Gastroesophageal sphincter (tissue), 2 donors: ENCODE measurements around the gene TBATA.

Experiments
- POLR2A ChIP-seq, 2 donors: fragments of 450-650 bp; IDR thresholded peaks; one replicate each; pipeline ENCODE4 v1.6.1; 2017; ENCODE audit warnings: antibody characterized with exemption in 2 of 2, mild to moderate bottlenecking in 2 of 2, moderate library complexity in 1 of 2
- POLR2AphosphoS5 ChIP-seq: sonication (generic); formaldehyde crosslinking; IDR thresholded peaks from one replicate; pipeline ENCODE4 v1.6.1; 2017; ENCODE audit warnings: antibody characterized with exemption

GRCh38 chr10:70761727-70762350 is 23.3 kb downstream of the TBATA start:
- TF ChIP-seq POLR2A (IDR thresholded peaks at IDR 0.05) (no peak), POLR2AphosphoS5 (no peak)
